SKM-1 (cell line): Measurements from ENCODE around the gene SEC14L2.
"Not testable (repeated sequence)": the region's sequence is repeated elsewhere in the genome, so short reads cannot be mapped to it uniquely, and the experiment has no call there.

Experiments used
- DNase-seq: peaks from one replicate; lab custom pipeline; 2025; ENCODE audit not compliant: unreplicated experiment; lab: John Stamatoyannopoulos, UW

The SEC14L2 gene

GRCh38 chr22:30402028-30402765 is 5.4 kb downstream of the SEC14L2 start:
- DNase-seq, result no peak

GRCh38 chr22:30402766-30403104 is 5.9 kb downstream of the SEC14L2 start:
- DNase-seq, result not testable (repeated sequence)

GRCh38 chr22:30404307-30404706 is 7.5 kb downstream of the SEC14L2 start:
- no peak for DNase-seq

- DNase-seq, result no peak
Observed at GRCh38 chr22:30405731-30406130, 8.9 kb downstream of the SEC14L2 start.

- DNase-seq, result no peak
Observed at GRCh38 chr22:30406400-30406799, 9.6 kb downstream of the SEC14L2 start.

- DNase-seq, result no peak
Observed at GRCh38 chr22:30408388-30409102, 11.7 kb downstream of the SEC14L2 start.

- DNase-seq, result no peak
Observed at GRCh38 chr22:30411780-30412179, 15.0 kb downstream of the SEC14L2 start.

GRCh38 chr22:30413001-30413400 is 16.2 kb downstream of the SEC14L2 start:
- DNase-seq, result no peak

GRCh38 chr22:30413745-30414524 is 17.1 kb downstream of the SEC14L2 start:
- no peak for DNase-seq

- no peak for DNase-seq
Observed at GRCh38 chr22:30414525-30415047, 17.8 kb downstream of the SEC14L2 start.

GRCh38 chr22:30416403-30416802 is 19.6 kb downstream of the SEC14L2 start:
- no peak for DNase-seq

- no peak for DNase-seq
Observed at GRCh38 chr22:30416837-30417236, 20.0 kb downstream of the SEC14L2 start.

- DNase-seq, result no peak
Observed at GRCh38 chr22:30420347-30421125, 23.7 kb downstream of the SEC14L2 start.

GRCh38 chr22:30421695-30422480 is 25.1 kb downstream of the SEC14L2 start:
- no peak for DNase-seq

GRCh38 chr22:30422481-30423300 is 25.9 kb downstream of the SEC14L2 start:
- no peak for DNase-seq

- DNase-seq, result no peak
Observed at GRCh38 chr22:30423301-30423958, 26.6 kb downstream of the SEC14L2 start.

GRCh38 chr22:30423959-30424533 is 27.2 kb downstream of the SEC14L2 start:
- DNase-seq, result peak; percentile 100
